Ascending aorta (tissue), 2 donors: ENCODE results near the gene INPP4A. TPM values are rescaled to one million over a fixed set of nuclear protein-coding genes. Genes with fewer than 3 reads are reported as not detected.

Source experiments
- DNase-seq, 2 donors: peaks; one replicate each; pipeline ENCODE4 v3.0.0-alpha.2; 2019; ENCODE audit warnings: low spot score in 2 of 2
- H3K27ac ChIP-seq, 2 donors: fragments of 200-600 bp; sonication (generic); one replicate each; pipeline ENCODE4 v1.5.1; 2016 to 2017; ENCODE audit warnings: mild to moderate bottlenecking in 1 of 2
- H3K27me3 ChIP-seq: fragments of 200-600 bp; sonication (generic); one replicate; pipeline ENCODE4 v1.5.1; 2017
- H3K36me3 ChIP-seq, 2 donors: fragments of 200-600 bp; sonication (generic); one replicate each; pipeline ENCODE4 v1.5.1; 2016
- H3K4me1 ChIP-seq, 2 donors: fragments of 200-600 bp; sonication (generic); one replicate each; pipeline ENCODE4 v1.5.1; 2016 to 2017; ENCODE audit warnings: mild to moderate bottlenecking in 1 of 2
- H3K4me3 ChIP-seq, 2 donors: fragments of 200-600 bp; sonication (generic); one replicate each; pipeline ENCODE4 v1.5.1; 2016 to 2017; ENCODE audit warnings: mild to moderate bottlenecking in 1 of 2
- H3K9me3 ChIP-seq, 2 donors: fragments of 200-600 bp; sonication (generic); one replicate each; pipeline ENCODE4 v1.5.1; 2016
- intact Hi-C: fragments of 100-400 bp; cut with DNase I; formaldehyde crosslinking; loops from one replicate; pipeline ENCODE4 v1.15.1; 2023
- total RNA-seq: library from RNA; depleted of rRNA; stranded (reverse); fragments of >200 nt; gene quantifications from one replicate; pipeline ENCODE4 v1.1.0, GENCODE V29; 2016
- TF ChIP-seq, protein P1 (sequence below), 3 experiments: fragments of 200-600 bp in 2 of 3; fragments of 450-650 bp in 1 of 3; sonication (generic) in 2 of 3; IDR thresholded peaks; one replicate each; pipeline ENCODE4 v1.5.1; 2016 to 2019; ENCODE audit warnings: antibody characterized with exemption in 3 of 3, mild to moderate bottlenecking in 1 of 3, moderate library complexity in 1 of 3

The INPP4A gene
- total RNA-seq, 1 donor from 2014 or later: 52.8 TPM

DNA sequence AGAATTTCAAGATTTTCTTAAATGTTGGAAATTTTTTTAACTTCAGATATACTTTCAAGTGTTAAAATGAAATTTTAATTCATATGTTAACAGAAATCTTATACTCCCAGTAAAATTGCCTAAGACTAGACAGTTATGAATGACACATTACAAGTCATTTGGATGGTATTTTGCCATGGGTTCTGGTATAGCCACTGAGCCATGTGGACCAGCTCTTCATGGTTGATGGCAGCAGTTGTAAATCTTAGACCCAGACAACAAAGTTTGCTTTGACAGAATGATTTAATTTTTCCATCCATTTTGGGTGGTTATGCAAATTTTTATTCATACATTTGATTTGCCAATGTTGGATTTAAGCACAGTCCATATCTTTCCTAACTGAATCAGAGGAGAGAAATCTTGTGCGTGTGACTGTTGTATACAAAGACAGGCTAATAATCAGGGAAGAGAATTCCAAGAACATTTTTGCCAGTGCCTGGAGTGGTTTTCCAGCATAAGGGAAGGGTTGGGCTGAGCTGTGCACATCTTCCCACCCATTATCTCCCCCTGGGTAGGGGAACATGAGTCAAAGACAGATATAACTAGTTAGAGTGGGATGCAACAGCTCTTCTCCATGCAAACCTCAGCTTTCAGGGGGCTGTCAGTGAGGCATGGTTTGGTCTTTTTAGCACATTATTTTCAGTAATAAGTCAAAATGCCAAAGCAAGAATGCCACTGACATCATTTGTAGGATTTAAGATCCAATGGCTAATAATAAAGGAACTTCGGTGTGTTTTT, 28.1 kb upstream of the INPP4A start:
- no peaks in the 10 kb centered on the region for H3K36me3 ChIP-seq
- no peaks in the 10 kb centered on the region for H3K27me3 ChIP-seq
- H3K4me3 ChIP-seq: no peak overlapping the region
- no peak for DNase-seq
- H3K9me3 ChIP-seq: no peaks in the 10 kb centered on the region
- no peak overlapping the region for H3K27ac ChIP-seq
- intact Hi-C loops: no loop called here
- H3K4me1 ChIP-seq: no peaks in the 10 kb centered on the region
- TF ChIP-seq, protein P1, sequence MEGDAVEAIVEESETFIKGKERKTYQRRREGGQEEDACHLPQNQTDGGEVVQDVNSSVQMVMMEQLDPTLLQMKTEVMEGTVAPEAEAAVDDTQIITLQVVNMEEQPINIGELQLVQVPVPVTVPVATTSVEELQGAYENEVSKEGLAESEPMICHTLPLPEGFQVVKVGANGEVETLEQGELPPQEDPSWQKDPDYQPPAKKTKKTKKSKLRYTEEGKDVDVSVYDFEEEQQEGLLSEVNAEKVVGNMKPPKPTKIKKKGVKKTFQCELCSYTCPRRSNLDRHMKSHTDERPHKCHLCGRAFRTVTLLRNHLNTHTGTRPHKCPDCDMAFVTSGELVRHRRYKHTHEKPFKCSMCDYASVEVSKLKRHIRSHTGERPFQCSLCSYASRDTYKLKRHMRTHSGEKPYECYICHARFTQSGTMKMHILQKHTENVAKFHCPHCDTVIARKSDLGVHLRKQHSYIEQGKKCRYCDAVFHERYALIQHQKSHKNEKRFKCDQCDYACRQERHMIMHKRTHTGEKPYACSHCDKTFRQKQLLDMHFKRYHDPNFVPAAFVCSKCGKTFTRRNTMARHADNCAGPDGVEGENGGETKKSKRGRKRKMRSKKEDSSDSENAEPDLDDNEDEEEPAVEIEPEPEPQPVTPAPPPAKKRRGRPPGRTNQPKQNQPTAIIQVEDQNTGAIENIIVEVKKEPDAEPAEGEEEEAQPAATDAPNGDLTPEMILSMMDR (IDR thresholded peaks at IDR 0.05): no peak

DNA sequence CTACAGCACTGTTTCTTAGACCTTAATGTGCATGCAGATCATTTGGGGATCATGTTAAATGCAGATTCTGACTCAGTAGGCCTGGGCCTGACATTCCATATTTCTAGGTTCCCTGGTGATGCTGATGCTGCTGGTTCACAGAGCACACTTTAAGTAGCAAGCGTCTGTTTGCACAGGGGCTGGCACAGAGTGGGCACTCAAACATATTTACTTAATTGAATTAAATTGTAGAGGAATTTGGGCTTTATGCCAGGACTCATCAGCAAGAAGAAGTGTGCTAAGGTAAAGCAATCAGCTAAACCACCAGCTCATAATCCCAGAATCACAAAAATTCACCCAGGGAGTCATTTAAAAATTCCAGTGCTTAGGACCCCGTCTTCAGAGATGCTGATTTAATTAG, 25.1 kb upstream of the INPP4A start:
- DNase-seq: no peak
- intact Hi-C loops: no loop called here
- TF ChIP-seq, protein P1 (IDR thresholded peaks at IDR 0.05): no peak
- Histone ChIP-seq H3K9me3 (peaks cover 0 to 7% of the 10 kb centered on the region in 2 donors), H3K27me3 (no peaks in the 10 kb centered on the region), H3K4me1 (no peaks in the 10 kb centered on the region), H3K36me3 (no peaks in the 10 kb centered on the region), H3K4me3 (no peak overlapping the region), H3K27ac (no peak overlapping the region)

DNA sequence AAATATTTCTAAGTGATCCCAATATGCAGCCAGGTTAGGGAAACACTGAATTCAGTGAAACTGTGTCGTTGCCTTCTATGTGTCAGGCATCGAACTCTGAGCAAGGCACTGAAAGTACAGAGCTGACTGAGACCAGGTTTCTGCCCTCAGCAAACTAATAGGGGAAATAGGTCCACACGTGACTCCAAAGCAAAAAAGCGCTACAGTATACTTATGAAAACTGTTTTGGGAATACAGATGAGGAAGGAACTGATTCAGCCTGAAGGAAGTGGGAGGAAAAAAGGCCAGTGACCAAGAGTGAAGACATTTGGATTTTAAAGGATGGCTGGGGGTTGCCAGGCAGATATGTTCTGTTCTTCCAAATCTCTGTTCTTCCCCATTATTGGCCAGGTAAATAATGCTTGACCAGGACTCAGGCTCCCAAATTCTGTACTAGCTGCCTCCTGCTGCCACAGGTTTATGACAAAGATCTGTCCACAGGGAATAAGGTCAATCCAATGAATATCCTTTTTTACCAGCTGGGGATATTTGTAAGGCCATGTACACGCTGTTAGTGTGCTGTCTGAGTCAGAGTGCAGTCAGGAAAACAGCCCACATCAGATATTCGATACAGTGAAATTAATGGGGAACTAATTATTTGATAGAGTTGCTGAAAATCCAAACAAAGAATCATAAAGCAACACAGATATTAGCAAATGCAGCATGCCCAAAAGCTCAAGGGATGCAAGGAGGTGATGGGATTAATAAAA, 24.5 kb upstream of the INPP4A start:
- H3K36me3 ChIP-seq: no peaks in the 10 kb centered on the region
- TF ChIP-seq, protein P1 (IDR thresholded peaks at IDR 0.05): no peak
- H3K27ac ChIP-seq: no peak overlapping the region
- no peaks in the 10 kb centered on the region for H3K4me1 ChIP-seq
- H3K4me3 ChIP-seq: no peak overlapping the region
- peaks cover 0 to 7% of the 10 kb centered on the region in 2 donors for H3K9me3 ChIP-seq
- no peaks in the 10 kb centered on the region for H3K27me3 ChIP-seq
- DNase-seq: no peak
- intact Hi-C loops: no loop called here

DNA sequence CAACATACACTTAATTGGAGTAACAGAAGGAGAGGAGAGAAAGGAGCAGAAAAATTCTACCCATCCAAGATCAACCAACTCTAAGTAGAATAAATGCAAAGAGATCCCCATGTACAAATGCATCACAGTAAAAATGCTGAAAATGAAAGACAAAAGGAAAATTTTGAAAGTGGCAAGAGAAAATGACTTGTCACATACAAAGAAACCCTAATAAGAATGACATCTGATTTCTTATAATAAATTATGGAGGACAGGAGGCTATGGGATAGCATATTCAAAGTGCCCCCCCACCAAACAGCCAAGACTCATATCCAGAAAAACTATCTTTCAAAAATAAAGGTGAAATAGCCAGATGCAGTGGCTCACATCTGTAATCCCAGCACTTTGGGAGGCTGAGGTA, 22.2 kb upstream of the INPP4A start:
- Histone ChIP-seq H3K4me1 (no peaks in the 10 kb centered on the region), H3K36me3 (no peaks in the 10 kb centered on the region), H3K27ac (no peak overlapping the region), H3K27me3 (no peaks in the 10 kb centered on the region), H3K4me3 (no peak overlapping the region), H3K9me3 (peaks cover 0 to 7% of the 10 kb centered on the region in 2 donors)
- intact Hi-C loops: no loop called here
- DNase-seq: no peak
- TF ChIP-seq, protein P1 (IDR thresholded peaks at IDR 0.05): no peak

DNA sequence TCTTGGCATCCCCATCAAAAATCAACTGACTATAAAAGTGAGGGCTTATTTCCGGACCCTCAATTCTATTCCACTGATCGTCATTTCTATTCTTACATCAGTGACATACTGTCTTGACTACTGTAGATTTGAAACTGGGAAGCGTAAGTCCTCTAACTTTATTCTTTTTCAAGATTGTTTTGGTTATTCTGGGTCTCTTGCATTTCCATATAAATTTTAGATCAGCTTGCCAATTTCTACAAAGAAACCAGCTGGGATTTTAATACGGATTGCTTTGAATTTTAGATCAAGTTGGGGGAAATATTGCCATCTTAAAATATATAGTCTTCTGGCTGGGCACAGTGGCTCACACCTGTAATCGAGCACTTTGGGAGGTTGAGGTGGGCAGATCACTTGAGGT, 17.9 kb upstream of the INPP4A start:
- H3K36me3 ChIP-seq: no peaks in the 10 kb centered on the region
- no peak overlapping the region for H3K4me3 ChIP-seq
- TF ChIP-seq, protein P1 (IDR thresholded peaks at IDR 0.05): no peak
- H3K27me3 ChIP-seq: no peaks in the 10 kb centered on the region
- intact Hi-C loops: no loop called here
- no peak overlapping the region for H3K27ac ChIP-seq
- H3K4me1 ChIP-seq: no peaks in the 10 kb centered on the region
- peaks cover 0 to 7% of the 10 kb centered on the region in 2 donors for H3K9me3 ChIP-seq
- DNase-seq: no peak
